ENCODE measurements around the gene PANK2.
A peak's percentile ranks its signal among the peaks of the same experiment; 100 is the strongest.
"Not testable (repeated sequence)": the region's sequence is repeated elsewhere in the genome, so short reads cannot be mapped to it uniquely, and the experiment has no call there.

PANK2 gene

GRCh38 chr20:3864518-3864917 lies 24.7 kb upstream of the PANK2 start:
- H3K36me3 Mint-ChIP-seq, result peaks cover 73% of the 10 kb centered on the region
- ATAC-seq, result no peak
- H3K27ac Mint-ChIP-seq, result no peak overlapping the region
- H3K4me3 Mint-ChIP-seq, result no peak overlapping the region
- peaks cover 12% of the 10 kb centered on the region for H3K4me1 Mint-ChIP-seq
- H3K9me3 Mint-ChIP-seq, result no peaks in the 10 kb centered on the region
- no peak for DNase-seq (ENCODE audit: low spot score in 2 of 2)

- ATAC-seq (no peak), DNase-seq (ENCODE audit: low spot score in 2 of 2) (no peak)
- H3K27ac Mint-ChIP-seq, result no peak overlapping the region
- H3K36me3 Mint-ChIP-seq, result peaks cover 73% of the 10 kb centered on the region
- no peak overlapping the region for H3K4me3 Mint-ChIP-seq
- peaks cover 12% of the 10 kb centered on the region for H3K4me1 Mint-ChIP-seq
- H3K9me3 Mint-ChIP-seq, result no peaks in the 10 kb centered on the region
Measured at GRCh38 chr20:3865152-3865886, 23.9 kb upstream of the PANK2 start.

GRCh38 chr20:3865887-3866407 lies 23.2 kb upstream of the PANK2 start:
- no peaks in the 10 kb centered on the region for H3K9me3 Mint-ChIP-seq
- DNase-seq (ENCODE audit: low spot score in 2 of 2), result no peak
- ATAC-seq, result no peak
- H3K4me3 Mint-ChIP-seq, result no peak overlapping the region
- H3K4me1 Mint-ChIP-seq, result peaks cover 12% of the 10 kb centered on the region
- H3K27ac Mint-ChIP-seq, result peak overlapping the region; percentile 77
- H3K36me3 Mint-ChIP-seq, result peaks cover 73% of the 10 kb centered on the region

- Mint-ChIP-seq H3K36me3 (peaks cover 69% of the 10 kb centered on the region), H3K27ac (peak overlapping the region; percentile 77), H3K4me1 (peaks cover 12% of the 10 kb centered on the region), H3K4me3 (no peak overlapping the region), H3K9me3 (no peaks in the 10 kb centered on the region)
- ATAC-seq (no peak), DNase-seq (ENCODE audit: low spot score in 2 of 2) (no peak)
Measured at GRCh38 chr20:3866464-3866863, 22.7 kb upstream of the PANK2 start.

GRCh38 chr20:3867802-3868201 lies 21.4 kb upstream of the PANK2 start:
- Mint-ChIP-seq H3K4me1 (peaks cover 16% of the 10 kb centered on the region), H3K27ac (peak overlapping the region; percentile 77), H3K36me3 (peaks cover 63% of the 10 kb centered on the region), H3K4me3 (no peak overlapping the region), H3K9me3 (no peaks in the 10 kb centered on the region)
- ATAC-seq, result no peak
- DNase-seq (ENCODE audit: low spot score in 2 of 2), result no peak

- Mint-ChIP-seq H3K36me3 (peaks cover 63% of the 10 kb centered on the region), H3K27ac (peak overlapping the region; percentile 12), H3K4me1 (peaks cover 17% of the 10 kb centered on the region), H3K9me3 (no peaks in the 10 kb centered on the region), H3K4me3 (no peak overlapping the region)
- ATAC-seq (no peak), DNase-seq (ENCODE audit: low spot score in 2 of 2) (no peak)
Measured at GRCh38 chr20:3869839-3870634, 19.1 kb upstream of the PANK2 start.

- no peak overlapping the region for H3K4me3 Mint-ChIP-seq
- peak overlapping the region; percentile 54 for H3K27ac Mint-ChIP-seq
- DNase-seq (ENCODE audit: low spot score in 2 of 2) (no peak), ATAC-seq (no peak)
- no peaks in the 10 kb centered on the region for H3K9me3 Mint-ChIP-seq
- peaks cover 67% of the 10 kb centered on the region for H3K36me3 Mint-ChIP-seq
- H3K4me1 Mint-ChIP-seq, result peaks cover 17% of the 10 kb centered on the region
Measured at GRCh38 chr20:3871550-3872265, 17.5 kb upstream of the PANK2 start.

- DNase-seq (ENCODE audit: low spot score in 2 of 2) (no peak), ATAC-seq (no peak)
- Mint-ChIP-seq H3K4me3 (no peak overlapping the region), H3K9me3 (no peaks in the 10 kb centered on the region), H3K36me3 (peaks cover 59% of the 10 kb centered on the region), H3K27ac (peak overlapping the region; percentile 54), H3K4me1 (peaks cover 17% of the 10 kb centered on the region)
Measured at GRCh38 chr20:3873507-3873906, 15.7 kb upstream of the PANK2 start.

- ATAC-seq (no peak), DNase-seq (ENCODE audit: low spot score in 2 of 2) (no peak)
- Mint-ChIP-seq H3K4me3 (no peak overlapping the region), H3K27ac (peak overlapping the region; percentile 32), H3K4me1 (peaks cover 17% of the 10 kb centered on the region), H3K36me3 (peaks cover 61% of the 10 kb centered on the region), H3K9me3 (no peaks in the 10 kb centered on the region)
Measured at GRCh38 chr20:3874194-3874844, 14.9 kb upstream of the PANK2 start.

- H3K27ac Mint-ChIP-seq, result no peak overlapping the region
- ATAC-seq, result no peak
Measured at GRCh38 chr20:3875378-3875974, 13.7 kb upstream of the PANK2 start.

GRCh38 chr20:3876000-3876399 lies 13.2 kb upstream of the PANK2 start:
- no peak for ATAC-seq
- Mint-ChIP-seq H3K4me3 (no peak overlapping the region), H3K4me1 (peaks cover 17% of the 10 kb centered on the region), H3K36me3 (peaks cover 45% of the 10 kb centered on the region), H3K27ac (no peak overlapping the region), H3K9me3 (no peaks in the 10 kb centered on the region)
- DNase-seq (ENCODE audit: low spot score in 2 of 2), result no peak

More at GRCh38 chr20:3875378-3875974, 13.7 kb upstream of the PANK2 start:
- peaks cover 50% of the 10 kb centered on the region for H3K36me3 Mint-ChIP-seq
- no peaks in the 10 kb centered on the region for H3K9me3 Mint-ChIP-seq
- DNase-seq (ENCODE audit: low spot score in 2 of 2), result no peak
- H3K4me1 Mint-ChIP-seq, result peaks cover 17% of the 10 kb centered on the region
- no peak overlapping the region for H3K4me3 Mint-ChIP-seq

GRCh38 chr20:3876676-3877075 lies 12.5 kb upstream of the PANK2 start:
- peaks cover 44% of the 10 kb centered on the region for H3K36me3 Mint-ChIP-seq
- no peak overlapping the region for H3K4me3 Mint-ChIP-seq
- no peak for ATAC-seq

GRCh38 chr20:3878921-3879274 lies 10.3 kb upstream of the PANK2 start:
- H3K4me3 Mint-ChIP-seq; H3K9me3 Mint-ChIP-seq; ATAC-seq; H3K27ac Mint-ChIP-seq; DNase-seq (ENCODE audit: low spot score in 2 of 2); H3K4me1 Mint-ChIP-seq: not testable (repeated sequence)
- peaks cover 33% of the 10 kb centered on the region for H3K36me3 Mint-ChIP-seq

More at GRCh38 chr20:3876676-3877075, 12.5 kb upstream of the PANK2 start:
- DNase-seq (ENCODE audit: low spot score in 2 of 2), result no peak
- Mint-ChIP-seq H3K4me1 (peaks cover 17% of the 10 kb centered on the region), H3K9me3 (no peaks in the 10 kb centered on the region), H3K27ac (no peak overlapping the region)

GRCh38 chr20:3885715-3886114 lies 3.5 kb upstream of the PANK2 start:
- H3K4me1 Mint-ChIP-seq, result peaks cover 24% of the 10 kb centered on the region
- DNase-seq (ENCODE audit: low spot score in 2 of 2) (no peak), ATAC-seq (no peak)
- no peaks in the 10 kb centered on the region for H3K9me3 Mint-ChIP-seq
- no peak overlapping the region for H3K4me3 Mint-ChIP-seq
- H3K27ac Mint-ChIP-seq, result no peak overlapping the region
- H3K36me3 Mint-ChIP-seq, result peaks cover 36% of the 10 kb centered on the region
